PFSK-1 (cell line): ENCODE data around the gene STAT6. TPM values are rescaled to one million over a fixed set of nuclear protein-coding genes. Genes with fewer than 3 reads are reported as not detected.
A peak's percentile ranks its signal among the peaks of the same experiment; 100 is the strongest.

Experiments
- FOXP2 ChIP-seq: optimal IDR thresholded peaks from 2 replicates; pipeline ENCODE3; 2011; ENCODE audit warnings: borderline replicate concordance, control low read depth, inconsistent platforms; ENCODE audit not compliant: insufficient read depth; ENCODE audit errors: extremely low read length, extremely low read depth
- POLR2AphosphoS5 ChIP-seq: IDR thresholded peaks from 2 replicates; pipeline ENCODE4 v1.6.1; 2012; ENCODE audit warnings: low read depth, mild to moderate bottlenecking, control low read depth, low read length, moderate library complexity
- REST ChIP-seq, 2 experiments: IDR thresholded peaks; 2 replicates each; pipeline versions ENCODE4 v1.6.1 to v1.8.0; 2011 to 2012; ENCODE audit warnings: low read depth in 2 of 2, low read length in 2 of 2, control low read depth in 1 of 2, inconsistent platforms in 1 of 2, mild to moderate bottlenecking in 1 of 2, moderate library complexity in 1 of 2; ENCODE audit not compliant: insufficient read depth in 1 of 2
- SIN3A ChIP-seq: IDR thresholded peaks from 2 replicates; pipeline ENCODE4 v1.6.1; 2012; ENCODE audit warnings: mild to moderate bottlenecking, low read length, moderate library complexity, borderline replicate concordance; ENCODE audit not compliant: insufficient read depth
- TAF1 ChIP-seq: IDR thresholded peaks from 2 replicates; pipeline ENCODE4 v1.6.1; 2012; ENCODE audit warnings: low read length, control low read depth, borderline replicate concordance; ENCODE audit not compliant: insufficient read depth
- polyA plus RNA-seq: library from polyadenylated mRNA; unstranded; fragments of >200 nt; gene quantifications from one replicate; pipeline ENCODE4 v1.2.1, GENCODE V29; 2012; ENCODE audit warnings: low read depth, missing spikeins; ENCODE audit not compliant: insufficient read length

STAT6 gene
- polyA plus RNA-seq: 76.4 TPM

GRCh38 chr12:57111031-57111734, at the start of gene STAT6:
Gene STAT6 (minus strand): TSS chr12:57111362. CDS start chr12:57108278, 3,084 bp downstream.
- TF ChIP-seq FOXP2: peak; percentile 36
- TF ChIP-seq POLR2AphosphoS5: peak; percentile 65
- TF ChIP-seq SIN3A: no peak
- peak in 1 of 2 experiments; percentile 70; a peak in 2 of 4 replicates for TF ChIP-seq REST (IDR thresholded peaks at IDR 0.05; ENCODE audit: insufficient read depth in 1 of 2, low read depth in 2 of 2, low read length in 2 of 2)

GRCh38 chr12:57160741-57161140, 49.6 kb upstream of the STAT6 start:
- TF ChIP-seq FOXP2 (no peak), POLR2AphosphoS5 (no peak), TAF1 (no peak), SIN3A (no peak), REST (IDR thresholded peaks at IDR 0.05; ENCODE audit: insufficient read depth in 1 of 2, low read depth in 2 of 2, low read length in 2 of 2) (no peak)

- TF ChIP-seq POLR2AphosphoS5: no peak
- no peak for TF ChIP-seq SIN3A
- TF ChIP-seq TAF1: no peak
- TF ChIP-seq FOXP2: no peak
- TF ChIP-seq REST (IDR thresholded peaks at IDR 0.05; ENCODE audit: insufficient read depth in 1 of 2, low read depth in 2 of 2, low read length in 2 of 2): no peak
These were observed 48.9 kb upstream of the STAT6 start for GRCh38 chr12:57160040-57160439.

- no peak for TF ChIP-seq POLR2AphosphoS5
- TF ChIP-seq SIN3A: no peak
- no peak for TF ChIP-seq REST (IDR thresholded peaks at IDR 0.05; ENCODE audit: insufficient read depth in 1 of 2, low read depth in 2 of 2, low read length in 2 of 2)
- no peak for TF ChIP-seq TAF1
- no peak for TF ChIP-seq FOXP2
These were observed 48.1 kb upstream of the STAT6 start for GRCh38 chr12:57159311-57159710.
